SU-DHL-6 (cell line): Measurements from ENCODE around the gene ARHGAP10.

Experiments used
- CTCF ChIP-seq: fragments of 200-600 bp; sonication (generic); IDR thresholded peaks from one replicate; pipeline ENCODE4 v1.5.1; 2017; ENCODE audit warnings: antibody characterized with exemption, mild to moderate bottlenecking, low read length, moderate library complexity; ENCODE audit not compliant: insufficient read depth, poor library complexity, severe bottlenecking
- EZH2phosphoT487 ChIP-seq: fragments of 200-600 bp; sonication (generic), shearing (Covaris generic); conservative IDR thresholded peaks from 2 replicates; pipeline ENCODE4 v1.6.1; 2018; ENCODE audit warnings: mild to moderate bottlenecking, antibody characterized with exemption, low read length, moderate library complexity, mixed read lengths

- TF ChIP-seq CTCF: no peak
- TF ChIP-seq EZH2phosphoT487: no peak
These were observed 326.3 kb downstream of the ARHGAP10 start for GRCh38 chr4:148057984-148058859.
